RWPE2 (cell line): Measurements from ENCODE around the gene GIMAP8.

ENCODE experiments used
- ATAC-seq: fragments of 200-7000 bp; cut with Tn5 transposase; 3 replicates; pipeline ENCODE4 v1.9.1; 2021; ENCODE audit warnings: low read depth
- DNase-seq: peaks from one replicate; pipeline ENCODE4 v3.0.0-alpha.2; 2020; ENCODE audit warnings: low spot score
- H3K27ac ChIP-seq: fragments of 450-650 bp; 2 replicates; pipeline ENCODE4 v1.5.1; 2017; ENCODE audit warnings: mild to moderate bottlenecking; ENCODE audit not compliant: poor library complexity, severe bottlenecking
- H3K27me3 ChIP-seq: fragments of 250-450 bp; sonication (Bioruptor Pico); 2 replicates; pipeline ENCODE4 v1.5.1; 2021; ENCODE audit warnings: mild to moderate bottlenecking, moderate library complexity; ENCODE audit not compliant: insufficient read depth, poor library complexity, severe bottlenecking
- H3K36me3 ChIP-seq: fragments of 250-450 bp; sonication (Bioruptor Pico); 2 replicates; pipeline ENCODE4 v1.5.1; 2020; ENCODE audit warnings: low read depth, mild to moderate bottlenecking, moderate library complexity
- H3K4me1 ChIP-seq: fragments of 250-450 bp; sonication (Bioruptor Pico); 2 replicates; pipeline ENCODE4 v1.5.1; 2021; ENCODE audit warnings: mild to moderate bottlenecking, moderate library complexity; ENCODE audit not compliant: insufficient read depth, poor library complexity, severe bottlenecking
- H3K4me3 ChIP-seq: fragments of 250-450 bp; sonication (Bioruptor Pico); 2 replicates; pipeline ENCODE4 v1.5.1; 2021; ENCODE audit warnings: mild to moderate bottlenecking, moderate library complexity; ENCODE audit not compliant: severe bottlenecking
- H3K9me3 ChIP-seq: fragments of 250-450 bp; sonication (Bioruptor Pico); 2 replicates; pipeline ENCODE4 v1.5.1; 2021; ENCODE audit warnings: mild to moderate bottlenecking, moderate library complexity; ENCODE audit not compliant: severe bottlenecking
- CTCF ChIP-seq: fragments of 450-650 bp; IDR thresholded peaks from one replicate; pipeline ENCODE4 v1.5.1; 2017; ENCODE audit warnings: mild to moderate bottlenecking, moderate library complexity; ENCODE audit not compliant: poor library complexity, severe bottlenecking

Gene GIMAP8

GRCh38 chr7:150450491-150451001, at the start of gene GIMAP8:
TSS of gene GIMAP8 (plus strand) at chr7:150450630. CDS start at chr7:150466699, 16,069 bp downstream.
- H3K36me3 ChIP-seq, result no peaks in the 10 kb centered on the region
- DNase-seq (no peak), ATAC-seq (no peak)
- no peak for TF ChIP-seq CTCF
- no peak within 1 kb of the TSS for H3K4me3 ChIP-seq
- no peak within 1 kb of the TSS for H3K27ac ChIP-seq
- peaks cover 4% of the 10 kb centered on the region for H3K27me3 ChIP-seq
- no peaks in the 10 kb centered on the region for H3K9me3 ChIP-seq
- H3K4me1 ChIP-seq, result no peaks in the 10 kb centered on the region

- no peak for TF ChIP-seq CTCF
- Histone ChIP-seq H3K27ac (no peak overlapping the region), H3K4me3 (no peak overlapping the region), H3K36me3 (no peaks in the 10 kb centered on the region), H3K9me3 (no peaks in the 10 kb centered on the region), H3K4me1 (peaks cover 14% of the 10 kb centered on the region), H3K27me3 (no peaks in the 10 kb centered on the region)
- ATAC-seq (no peak), DNase-seq (no peak)
Observed at GRCh38 chr7:150400788-150401423, 49.5 kb upstream of the GIMAP8 start.

- Histone ChIP-seq H3K4me1 (peaks cover 14% of the 10 kb centered on the region), H3K9me3 (no peaks in the 10 kb centered on the region), H3K27me3 (no peaks in the 10 kb centered on the region), H3K27ac (no peak overlapping the region), H3K36me3 (no peaks in the 10 kb centered on the region), H3K4me3 (no peak overlapping the region)
- no peak for TF ChIP-seq CTCF
- DNase-seq (no peak), ATAC-seq (no peak)
Observed at GRCh38 chr7:150401424-150401790, 49.0 kb upstream of the GIMAP8 start.

GRCh38 chr7:150401861-150402631, 48.4 kb upstream of the GIMAP8 start:
- Histone ChIP-seq H3K36me3 (no peaks in the 10 kb centered on the region), H3K9me3 (no peaks in the 10 kb centered on the region), H3K4me1 (peaks cover 14% of the 10 kb centered on the region), H3K27me3 (no peaks in the 10 kb centered on the region), H3K4me3 (no peak overlapping the region), H3K27ac (no peak overlapping the region)
- no peak for TF ChIP-seq CTCF
- DNase-seq (no peak), ATAC-seq (no peak)
